Lower leg skin (tissue), 4 donors: Measurements from ENCODE around the gene SLC35F4. TPM values are rescaled to one million over a fixed set of nuclear protein-coding genes. Genes with fewer than 3 reads are reported as not detected.

Experiments used
- DNase-seq, 2 donors: peaks; one replicate each; pipeline ENCODE4 v3.0.0-alpha.2; 2019; ENCODE audit warnings: low spot score in 2 of 2
- H3K4me3 ChIP-seq: fragments of 200-600 bp; sonication (generic); 2 replicates; pipeline ENCODE4 v1.5.1; 2017; ENCODE audit warnings: mild to moderate bottlenecking, low read depth; ENCODE audit not compliant: poor library complexity, severe bottlenecking
- CTCF ChIP-seq, 3 donors: fragments of 450-650 bp; IDR thresholded peaks; one replicate each; pipeline ENCODE4 v1.5.1; 2016; ENCODE audit warnings: antibody characterized with exemption in 3 of 3, mild to moderate bottlenecking in 3 of 3, moderate library complexity in 2 of 3
- POLR2A ChIP-seq, 2 donors: fragments of 450-650 bp; IDR thresholded peaks; one replicate each; pipeline ENCODE4 v1.6.1; 2016 to 2017; ENCODE audit warnings: antibody characterized with exemption in 2 of 2, mild to moderate bottlenecking in 1 of 2, moderate library complexity in 1 of 2
- WGBS, 2 donors: methylation state at CpG; one replicate each; pipeline ENCODE4 v1.1.5; 2018; 5-methylcytosine and 5-hydroxymethylcytosine counted together
- intact Hi-C: fragments of 100-400 bp; cut with DNase I; formaldehyde crosslinking; loops from one replicate; pipeline ENCODE4 v1.15.0; 2023; ENCODE audit warnings: low total_unique reads
- total RNA-seq, 4 donors: library from RNA; depleted of rRNA; stranded (reverse); fragments of >200 nt; gene quantifications; one replicate each; pipeline ENCODE4 v1.1.0, GENCODE V29; 2016

SLC35F4 gene
- total RNA-seq, 4 donors from 2014 or later, result 2.2 TPM; not detected in 3

DNA sequence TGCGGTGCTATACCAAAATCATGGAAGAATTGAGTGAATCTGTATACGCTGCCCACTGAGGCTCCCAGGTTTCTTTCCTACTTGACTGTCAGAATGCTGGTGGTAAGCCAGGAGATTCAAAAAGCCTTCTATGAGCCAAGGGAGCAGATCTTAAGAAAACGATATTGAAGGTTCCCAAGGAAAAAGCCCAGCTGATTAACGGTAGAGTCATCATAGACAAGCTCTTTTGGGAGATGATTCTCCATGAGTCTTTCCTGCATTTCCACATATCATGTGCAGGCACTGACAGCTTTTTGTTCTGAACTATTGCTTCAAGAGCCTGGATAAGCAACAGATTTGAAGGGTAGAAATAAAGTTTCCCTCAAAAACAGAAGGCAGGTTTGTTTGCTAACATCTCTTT is 17.5 kb downstream of the SLC35F4 start:
- WGBS, 2 donors, result 63 to 83% methylated on average over 4 of the region's 4 CpGs
- intact Hi-C loops, result no loop called here
- no peak for TF ChIP-seq POLR2A (IDR thresholded peaks at IDR 0.05)
- no peak for TF ChIP-seq CTCF (IDR thresholded peaks at IDR 0.05)
- H3K4me3 ChIP-seq, result no peak overlapping the region
- no peak for DNase-seq

- no peak for DNase-seq
- intact Hi-C loops, result no loop called here
- TF ChIP-seq POLR2A (IDR thresholded peaks at IDR 0.05) (no peak), CTCF (IDR thresholded peaks at IDR 0.05) (no peak)
- 59 to 67% methylated on average over 2 of the region's 2 CpGs for WGBS, 2 donors
- H3K4me3 ChIP-seq, result no peak overlapping the region
These were observed 18.2 kb downstream of the SLC35F4 start for GRCh38 chr14:57847706-57848105.

DNA sequence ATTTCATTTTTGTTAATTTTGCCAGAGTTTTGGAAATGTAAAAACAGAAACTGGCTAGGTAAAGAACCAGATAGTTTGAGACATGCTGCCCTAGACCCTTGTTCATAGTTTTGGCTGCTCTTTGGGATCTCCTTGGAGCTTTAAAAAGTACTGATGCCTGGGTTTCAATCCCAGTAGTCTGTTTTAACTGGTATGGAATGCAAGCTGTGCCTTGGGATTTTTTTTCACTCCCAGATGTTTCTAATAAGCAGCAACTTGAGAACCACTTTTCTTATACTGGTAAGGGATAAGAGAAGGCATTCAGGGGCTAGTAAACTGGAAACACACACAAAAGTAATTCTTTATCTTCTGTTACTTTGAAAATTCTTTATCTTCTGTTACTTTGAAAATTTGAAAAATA is 18.8 kb downstream of the SLC35F4 start:
- intact Hi-C loops, result no loop called here
- H3K4me3 ChIP-seq, result no peak overlapping the region
- DNase-seq, result no peak
- TF ChIP-seq POLR2A (IDR thresholded peaks at IDR 0.05) (no peak), CTCF (IDR thresholded peaks at IDR 0.05) (no peak)

- 53 to 63% methylated on average over 2 of the region's 2 CpGs for WGBS, 2 donors
- intact Hi-C loops, result no loop called here
- H3K4me3 ChIP-seq, result no peak overlapping the region
- DNase-seq, result no peak
- no peak for TF ChIP-seq CTCF (IDR thresholded peaks at IDR 0.05)
- no peak for TF ChIP-seq POLR2A (IDR thresholded peaks at IDR 0.05)
These were observed 19.3 kb downstream of the SLC35F4 start for GRCh38 chr14:57846596-57846995.

GRCh38 chr14:57845802-57846531 is 19.9 kb downstream of the SLC35F4 start:
- intact Hi-C loops, result no loop called here
- no peak for TF ChIP-seq POLR2A (IDR thresholded peaks at IDR 0.05)
- no peak for TF ChIP-seq CTCF (IDR thresholded peaks at IDR 0.05)
- no peak overlapping the region for H3K4me3 ChIP-seq
- DNase-seq, result no peak
- WGBS, 2 donors, result 45 to 55% methylated on average over 3 of the region's 3 CpGs

DNA sequence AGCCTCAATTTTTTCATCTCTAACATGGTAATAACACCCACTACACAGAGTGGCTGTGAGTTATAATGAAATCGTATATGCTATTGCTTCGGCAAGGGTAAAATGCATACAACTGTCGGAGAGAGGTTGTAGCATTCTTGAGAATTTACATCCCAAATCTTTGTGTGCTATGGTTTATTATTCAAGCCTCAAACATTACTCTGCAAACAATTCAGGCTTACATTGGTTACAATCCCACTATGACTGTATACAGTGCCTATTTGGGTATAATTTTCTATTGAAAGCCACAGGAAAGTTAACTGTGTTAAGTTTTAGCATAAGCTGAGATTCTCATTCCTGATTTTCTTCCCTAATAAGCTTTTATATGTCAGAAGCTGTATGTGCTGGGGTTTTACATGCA is 20.6 kb downstream of the SLC35F4 start:
- intact Hi-C loops, result no loop called here
- TF ChIP-seq CTCF (IDR thresholded peaks at IDR 0.05) (no peak), POLR2A (IDR thresholded peaks at IDR 0.05) (no peak)
- no peak overlapping the region for H3K4me3 ChIP-seq
- WGBS, 2 donors, result 93 to 97% methylated on average over 3 of the region's 3 CpGs
- no peak for DNase-seq
